ENCODE measurements around the gene THOP1.

GRCh38 chr19:2768365-2769132 is 16.8 kb upstream of the THOP1 start:
- TF ChIP-seq CTCF (IDR thresholded peaks at IDR 0.05) (no peak), POLR2A (IDR thresholded peaks at IDR 0.05) (no peak)
